ENCODE data around the gene HNF4A.

The HNF4A gene

DNA sequence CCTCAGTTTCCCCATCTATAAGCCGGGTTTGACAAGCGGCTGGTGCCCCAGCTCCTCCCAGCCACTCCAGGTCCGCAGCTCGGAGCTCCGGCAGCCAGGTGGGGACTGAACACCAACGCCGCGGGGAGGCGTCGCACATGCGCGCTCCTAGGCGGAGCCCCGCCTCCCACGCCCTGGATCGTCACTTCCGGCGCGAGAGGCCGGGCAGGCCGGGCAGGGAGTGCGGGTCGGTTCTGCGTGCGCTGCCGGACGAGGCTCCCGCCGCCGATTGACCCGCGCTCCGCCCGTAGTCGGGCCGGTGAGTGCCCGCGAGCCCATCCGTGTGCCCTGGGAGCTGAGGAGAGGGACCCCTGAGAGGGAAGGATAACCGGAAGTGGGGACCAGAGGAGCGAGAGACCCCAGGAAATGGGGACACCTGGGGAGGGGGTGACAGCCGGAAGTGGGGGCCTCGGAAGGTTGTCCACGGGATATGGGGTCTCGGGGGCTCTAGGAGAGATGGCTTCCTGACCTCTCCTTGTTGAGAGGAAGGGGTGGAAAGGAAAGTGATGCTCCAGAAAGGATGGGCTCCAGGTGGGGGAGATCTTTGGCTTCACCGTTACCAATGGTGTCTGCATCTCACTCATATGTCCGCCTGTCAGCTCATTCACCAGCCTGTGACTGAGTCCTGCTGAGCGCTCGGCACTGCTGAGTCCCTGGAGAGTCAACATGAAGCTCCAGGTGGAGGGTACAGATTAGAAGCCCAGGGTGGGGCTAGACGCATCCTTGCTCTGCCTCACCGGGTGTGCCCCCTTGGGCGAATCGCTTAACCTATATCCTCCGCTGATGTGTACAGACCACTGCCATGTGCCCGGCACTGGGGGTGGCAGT is 120.4 kb downstream of the HNF4A start, which contains the start of gene TTPAL:
Gene TTPAL, plus strand, starts transcription at position 181 of the 867 bp plus-strand sequence. CDS start 4,126 bp downstream, outside the sequence.
- DNase-seq, result peak; percentile 83

DNA sequence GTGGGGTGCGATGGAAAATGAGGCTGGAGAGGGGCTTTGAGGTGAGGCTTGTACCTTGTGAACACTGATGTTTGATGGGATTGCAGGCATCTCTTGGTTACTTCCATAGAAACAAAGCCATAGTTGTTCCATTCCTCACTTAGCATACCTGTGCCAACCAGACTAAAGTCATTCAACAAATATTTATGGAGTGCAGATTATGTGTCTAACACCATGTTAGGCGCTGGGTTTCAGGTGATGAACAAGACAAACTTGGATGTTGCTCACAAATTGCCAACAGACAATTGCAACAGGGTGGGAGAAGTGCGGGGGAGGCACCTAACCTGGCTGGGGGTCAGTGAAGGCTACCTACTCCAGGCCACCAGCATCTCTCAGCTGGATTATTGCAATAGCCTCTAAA is 121.7 kb downstream of the HNF4A start:
- DNase-seq, result peak; percentile 8

DNA sequence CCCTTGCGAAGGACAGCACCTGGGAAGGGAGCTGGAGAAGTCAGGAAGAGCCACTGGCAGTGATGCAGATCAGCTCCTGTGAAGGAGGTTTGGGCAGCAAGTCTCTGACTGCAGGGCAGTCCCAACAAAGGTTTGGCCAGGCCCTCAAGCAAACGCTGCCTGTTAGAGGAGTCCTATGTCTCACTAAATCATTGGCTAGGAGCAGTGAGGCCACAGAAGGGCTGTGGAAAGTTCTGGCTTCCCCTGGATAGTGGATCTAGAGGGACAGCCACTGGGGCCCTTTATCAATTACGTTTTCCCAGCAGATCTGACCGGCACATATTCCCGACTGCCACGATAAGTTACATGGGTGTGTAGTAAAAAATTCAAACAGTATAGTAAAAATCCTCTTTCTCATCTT is 122.7 kb downstream of the HNF4A start:
- DNase-seq, result no peak

DNA sequence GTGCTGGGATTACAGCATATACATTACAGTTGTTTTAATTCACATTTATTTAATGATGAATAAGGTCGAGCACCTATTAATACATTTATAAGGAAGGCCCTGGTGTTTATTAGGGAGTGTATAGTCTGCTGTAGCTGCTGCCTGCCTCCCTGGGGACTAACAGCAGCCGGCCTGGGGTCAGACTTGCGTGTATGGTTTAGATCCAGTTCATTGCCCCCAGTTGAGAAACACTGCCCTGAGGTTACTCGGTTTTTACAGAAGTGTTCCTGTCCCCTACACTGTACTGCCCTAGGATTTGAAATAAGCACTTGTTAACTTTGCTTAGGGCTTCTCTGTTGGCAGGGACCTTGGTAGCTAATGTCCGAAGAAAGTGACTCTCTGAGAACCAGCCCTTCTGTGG is 124.1 kb downstream of the HNF4A start:
- DNase-seq, result no peak

DNA sequence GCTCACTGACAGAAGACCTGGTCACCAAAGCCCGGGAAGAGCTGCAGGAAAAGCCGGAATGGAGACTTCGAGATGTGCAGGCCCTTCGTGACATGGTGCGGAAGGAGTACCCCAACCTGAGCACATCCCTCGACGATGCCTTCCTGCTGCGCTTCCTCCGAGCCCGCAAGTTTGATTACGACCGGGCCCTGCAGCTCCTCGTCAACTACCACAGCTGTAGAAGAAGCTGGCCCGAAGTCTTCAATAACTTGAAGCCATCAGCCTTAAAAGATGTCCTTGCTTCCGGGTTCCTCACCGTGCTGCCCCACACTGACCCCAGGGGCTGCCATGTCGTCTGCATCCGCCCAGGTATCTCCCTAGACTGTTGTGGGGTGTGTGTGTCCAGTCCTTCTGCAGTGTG is 124.6 kb downstream of the HNF4A start:
- DNase-seq, result no peak

DNA sequence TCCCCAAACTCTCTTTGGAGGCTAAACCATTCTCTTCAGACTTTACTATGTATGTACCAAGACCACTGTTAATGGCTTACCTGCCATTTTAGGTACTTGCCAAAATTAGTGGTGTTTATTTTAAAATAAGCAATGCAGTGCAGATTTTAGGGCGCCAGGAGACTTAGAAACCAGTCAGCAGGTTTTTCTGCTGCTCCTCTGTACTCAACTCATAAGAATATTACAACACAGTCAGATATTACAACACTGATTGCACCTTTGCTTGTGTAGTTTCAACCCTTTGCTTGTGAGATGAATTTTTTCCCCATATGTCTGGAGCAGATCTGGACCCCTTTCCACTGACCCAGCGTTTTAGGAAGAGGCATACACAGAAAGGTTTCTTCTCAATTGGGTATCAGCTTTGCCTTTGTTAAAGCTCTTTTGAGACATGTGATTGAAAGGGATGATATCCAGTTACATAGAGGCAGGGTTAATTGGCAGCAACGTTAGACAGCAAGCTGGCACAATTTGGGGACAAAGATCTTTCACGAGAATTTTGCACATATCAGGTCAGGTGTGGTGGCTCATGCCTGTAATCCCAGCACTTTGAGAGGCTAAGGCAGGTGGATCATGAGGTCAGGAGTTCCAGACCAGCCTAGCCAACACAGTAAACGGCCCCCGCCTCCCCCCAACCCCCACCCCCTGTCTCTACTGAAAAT is 126.4 kb downstream of the HNF4A start:
- DNase-seq, result no peak

DNA sequence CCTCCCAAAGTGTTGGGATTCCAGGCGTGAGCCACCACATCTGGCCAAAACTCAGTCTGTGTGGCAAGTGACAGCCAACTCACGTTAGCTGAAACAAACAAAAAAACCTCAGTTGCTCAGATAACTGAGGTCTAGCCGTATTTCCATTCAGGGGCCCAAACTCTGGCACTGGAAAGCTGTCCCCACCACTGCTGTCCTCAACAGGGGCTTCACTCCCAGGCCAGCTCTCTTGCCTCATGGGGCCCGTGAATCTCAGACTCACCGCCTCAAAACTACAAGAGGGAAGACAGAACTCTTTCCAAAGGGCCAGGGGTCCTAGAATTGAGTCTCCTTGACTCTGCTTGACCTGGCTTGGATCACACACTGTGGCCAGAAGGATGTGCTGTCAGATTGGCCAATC is 127.6 kb downstream of the HNF4A start:
- DNase-seq, result no peak
